ENCODE data around the gene TIAM2. TPM values are rescaled to one million over a fixed set of nuclear protein-coding genes. Genes with fewer than 3 reads are reported as not detected.

Gene TIAM2
- total and polyA plus RNA-seq, 9 of the 15 experiments (the other 6 are each of a cell fraction or from before 2014, with no cell fraction given) = 0.73 to 6.5 (median 4.3) TPM

DNA sequence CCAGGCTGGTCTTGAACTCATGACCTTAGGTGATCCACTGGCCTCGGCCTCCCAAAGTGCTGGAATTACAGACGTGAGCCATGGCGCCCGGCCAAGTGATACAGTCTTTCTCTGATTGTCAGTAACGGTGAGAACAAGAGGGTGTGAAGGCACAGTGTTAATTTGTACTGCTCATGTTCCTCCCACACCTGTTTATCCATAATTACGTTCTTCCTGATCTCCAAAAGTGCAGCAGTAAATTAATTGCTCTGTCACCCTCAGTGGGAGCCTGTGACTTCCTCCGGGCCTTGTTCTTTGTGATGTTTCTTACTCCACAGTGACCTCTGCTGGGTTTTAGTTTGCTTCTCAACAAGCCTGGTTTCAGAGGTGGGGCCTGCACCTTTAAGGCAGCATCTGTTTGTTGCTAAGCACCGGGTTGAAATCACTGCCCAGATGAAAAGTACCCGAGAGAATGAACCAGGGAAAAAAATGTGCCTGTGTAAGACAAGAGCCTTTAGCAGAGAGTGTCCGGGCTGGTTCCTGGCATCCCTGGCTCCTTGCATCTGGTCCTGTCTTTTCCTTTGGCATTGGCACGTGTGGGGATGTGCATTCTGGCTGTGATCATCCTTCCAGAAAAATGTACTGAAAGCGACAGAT, 179.6 kb downstream of the TIAM2 start (continued):
- TF ChIP-seq, protein P1, sequence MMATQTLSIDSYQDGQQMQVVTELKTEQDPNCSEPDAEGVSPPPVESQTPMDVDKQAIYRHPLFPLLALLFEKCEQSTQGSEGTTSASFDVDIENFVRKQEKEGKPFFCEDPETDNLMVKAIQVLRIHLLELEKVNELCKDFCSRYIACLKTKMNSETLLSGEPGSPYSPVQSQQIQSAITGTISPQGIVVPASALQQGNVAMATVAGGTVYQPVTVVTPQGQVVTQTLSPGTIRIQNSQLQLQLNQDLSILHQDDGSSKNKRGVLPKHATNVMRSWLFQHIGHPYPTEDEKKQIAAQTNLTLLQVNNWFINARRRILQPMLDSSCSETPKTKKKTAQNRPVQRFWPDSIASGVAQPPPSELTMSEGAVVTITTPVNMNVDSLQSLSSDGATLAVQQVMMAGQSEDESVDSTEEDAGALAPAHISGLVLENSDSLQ (IDR thresholded peaks at IDR 0.05) = peak; percentile 77
- TF ChIP-seq KDM5B (IDR thresholded peaks at IDR 0.05; ENCODE audit: insufficient replicate concordance, low read depth, low read length) (no peak), TEAD2 (tag; IDR thresholded peaks at IDR 0.05) (no peak), MEIS2 (IDR thresholded peaks at IDR 0.05; ENCODE audit: partially characterized antibody) (peak; percentile 88), SREBF2 (CRISPR knock-in tag; IDR thresholded peaks at IDR 0.05) (no peak), ZNF212 (CRISPR knock-in tag; IDR thresholded peaks at IDR 0.05) (no peak)

DNA sequence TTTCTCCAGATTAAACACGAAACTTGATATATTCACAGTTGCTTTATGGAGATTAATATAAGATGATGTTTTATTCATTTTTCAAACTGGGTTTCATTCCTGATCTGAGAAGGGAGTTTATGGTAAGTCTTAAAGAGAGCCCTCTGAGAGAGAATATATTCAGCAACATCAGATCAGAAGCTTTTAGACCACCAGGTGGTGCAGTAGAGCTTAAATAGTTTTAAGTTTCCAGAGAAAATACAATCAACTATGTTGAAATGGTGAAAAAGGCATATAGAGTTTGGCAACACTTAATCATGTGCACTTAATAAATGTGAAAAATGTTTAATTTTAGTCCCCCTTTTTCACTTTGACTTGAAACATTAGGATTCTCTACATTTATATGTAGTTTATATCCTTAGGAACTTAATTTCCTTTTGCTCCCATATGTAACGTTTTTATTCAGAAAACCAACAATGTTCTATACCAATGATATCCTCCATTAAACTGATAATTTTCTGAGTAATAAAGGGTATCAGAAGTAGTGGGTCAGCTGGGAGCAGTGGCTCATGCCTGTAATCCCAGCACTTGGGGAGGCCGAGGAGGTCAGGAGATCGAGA, 182.3 kb downstream of the TIAM2 start:
- Histone ChIP-seq H3K9me1 (ENCODE audit: control insufficient read depth, insufficient read depth, low read length) (no peaks in the 10 kb centered on the region), H4K20me1 (replicated peaks; ENCODE audit: control insufficient read depth, insufficient read depth, low read length) (no peaks in the 10 kb centered on the region), H3K4me2 (ENCODE audit: insufficient read depth, low read length) (no peak overlapping the region), H3K27me3 (ENCODE audit: control insufficient read depth in 2 of 2, insufficient read depth in 2 of 2, low read length in 2 of 2) (peaks cover 18 to 33% of the 10 kb centered on the region in 2 experiments), H3K4me3 (no peak overlapping the region), H3K36me3 (ENCODE audit: control insufficient read depth, insufficient read depth, low read length) (no peaks in the 10 kb centered on the region), H3K79me2 (ENCODE audit: control insufficient read depth, insufficient read depth, low read length) (no peaks in the 10 kb centered on the region), H3K27ac (ENCODE audit: extremely low read depth, low read depth, low read length) (no peak overlapping the region), H3K4me1 (replicated peaks in 1 of 2; ENCODE audit: control insufficient read depth in 2 of 2, insufficient read depth in 2 of 2, low read length in 2 of 2) (peaks cover 0 to 2% of the 10 kb centered on the region in 2 experiments; a peak in 1 of 5 replicates), H3K9ac (ENCODE audit: insufficient read depth in 1 of 2, low read depth in 2 of 2, low read length in 2 of 2) (no peak overlapping the region), H2AFZ (ENCODE audit: low read depth, low read length) (no peak overlapping the region), H3K9me3 (replicated peaks; ENCODE audit: control insufficient read depth, insufficient read depth, low read depth, low read length) (no peaks in the 10 kb centered on the region)
- DNase-seq (ENCODE audit: extremely low read depth in 1 of 4, low spot score in 3 of 4) (peak; percentile 46 to 73 (median 50)), ATAC-seq (peak; percentile 73), FAIRE-seq (peak; percentile 51)
- in situ Hi-C loops (cut with MboI) = no loop called here
- ChIA-PET POLR2A (no interaction called here), CTCF (ENCODE audit: low intra/inter-chr PET ratio) (interaction anchor here (0.6 to 3.9 kb wide), 5 partner anchors 150 to 1770 kb away, joined by 4 to 34 read pairs (median 4); no protein-coding TSS in a partner anchor)
- intact Hi-C loops (cut with micrococcal nuclease) = loop anchor here (1.0 to 2.0 kb wide), 2 partner anchors 91 to 149 kb away; no protein-coding TSS in a partner anchor
- no TSS peak for BruUV-seq (replicated peaks)
- WGBS (ENCODE audit: insufficient coverage, low coverage, missing lambda C conversion rate) = 30% methylated on average over 4 of the region's 4 CpGs
- TF ChIP-seq CEBPB (tag; IDR thresholded peaks at IDR 0.05) (peak; percentile 47; the same call in 1 of the 2 replicates), SRF (CRISPR knock-in tag; IDR thresholded peaks at IDR 0.05) (no peak), NEUROD1 (IDR thresholded peaks at IDR 0.05; ENCODE audit: borderline replicate concordance, low read depth, low read length, partially characterized antibody) (no peak)

Data from K562 (cell line).